Tibial nerve (tissue), 4 donors: ENCODE measurements around the gene H2BK1. TPM values are rescaled to one million over a fixed set of nuclear protein-coding genes. Genes with fewer than 3 reads are reported as not detected.

ENCODE experiments used
- DNase-seq, 2 donors: peaks; one replicate each; pipeline ENCODE4 v3.0.0-alpha.2; 2019; ENCODE audit warnings: low spot score in 2 of 2
- H3K27ac ChIP-seq, 4 donors: fragments of 200-600 bp; sonication (generic) in 3 of 4; one replicate each; pipeline ENCODE4 v1.5.1; 2017 to 2019; ENCODE audit warnings: mild to moderate bottlenecking in 1 of 4
- H3K27me3 ChIP-seq, 2 donors: fragments of 200-600 bp; sonication (generic) in 1 of 2; one replicate each; pipeline versions ENCODE4 v1.5.1 to v1.6.0; 2017 to 2019
- H3K36me3 ChIP-seq, 3 donors: fragments of 200-600 bp; sonication (generic); one replicate each; pipeline ENCODE4 v1.5.1; 2018 to 2019
- H3K4me1 ChIP-seq, 4 donors: fragments of 200-600 bp; sonication (generic) in 3 of 4; one replicate each; pipeline ENCODE4 v1.5.1; 2017 to 2019
- H3K4me3 ChIP-seq, 4 donors: fragments of 200-600 bp; sonication (generic) in 3 of 4; one replicate each; pipeline ENCODE4 v1.5.1; 2017 to 2019; ENCODE audit warnings: mild to moderate bottlenecking in 1 of 4, moderate library complexity in 1 of 4
- H3K9me3 ChIP-seq, 4 donors: fragments of 200-600 bp; sonication (generic) in 3 of 4; one replicate each; pipeline ENCODE4 v1.5.1; 2017 to 2019
- CTCF ChIP-seq, 5 experiments: fragments of 200-600 bp in 3 of 5; fragments of 450-650 bp in 2 of 5; sonication (generic) in 3 of 5; IDR thresholded peaks; one replicate each; pipeline ENCODE4 v1.5.1; 2016 to 2019; ENCODE audit warnings: antibody characterized with exemption in 5 of 5, mild to moderate bottlenecking in 3 of 5, moderate library complexity in 2 of 5
- EP300 ChIP-seq, 2 donors: sonication (generic); formaldehyde crosslinking; IDR thresholded peaks; one replicate each; pipeline ENCODE4 v1.6.1; 2017; ENCODE audit warnings: antibody characterized with exemption in 2 of 2, mild to moderate bottlenecking in 1 of 2
- POLR2A ChIP-seq, 2 donors: fragments of 450-650 bp; IDR thresholded peaks; one replicate each; pipeline ENCODE4 v1.6.1; 2017; ENCODE audit warnings: antibody characterized with exemption in 2 of 2, mild to moderate bottlenecking in 2 of 2, moderate library complexity in 2 of 2
- WGBS, 2 donors: methylation state at CpG; one replicate each; pipeline ENCODE4 v1.1.5; 2018; 5-methylcytosine and 5-hydroxymethylcytosine counted together
- total RNA-seq, 4 donors: library from RNA; depleted of rRNA; stranded (reverse); fragments of >200 nt; gene quantifications; one replicate each; pipeline ENCODE4 v1.1.0, GENCODE V29; 2016

The H2BK1 gene
- total RNA-seq, 4 donors from 2014 or later, result not detected

- Histone ChIP-seq H3K36me3 (no peaks in the 10 kb centered on the region), H3K27ac (no peak overlapping the region), H3K4me3 (no peak overlapping the region), H3K9me3 (no peaks in the 10 kb centered on the region), H3K4me1 (no peaks in the 10 kb centered on the region), H3K27me3 (peaks cover 0 to 16% of the 10 kb centered on the region in 2 donors)
- WGBS, 2 donors, result 72 to 84% methylated on average over 5 to 10 of the region's 16 CpGs
- no peak for DNase-seq
- no peak for TF ChIP-seq POLR2A (IDR thresholded peaks at IDR 0.05)
Observed at GRCh38 chr7:151185762-151186639, 24.3 kb downstream of the H2BK1 start.

GRCh38 chr7:151181011-151181431, 29.3 kb downstream of the H2BK1 start:
- no peaks in the 10 kb centered on the region for H3K4me1 ChIP-seq
- H3K27me3 ChIP-seq, result peaks cover 0 to 28% of the 10 kb centered on the region in 2 donors
- WGBS, 2 donors, result 91 to 93% methylated on average over 13 to 14 of the region's 22 CpGs
- no peaks in the 10 kb centered on the region for H3K36me3 ChIP-seq
- no peak for TF ChIP-seq CTCF (IDR thresholded peaks at IDR 0.05)
- TF ChIP-seq EP300 (IDR thresholded peaks at IDR 0.05), result no peak
- TF ChIP-seq POLR2A (IDR thresholded peaks at IDR 0.05), result no peak
- no peak for DNase-seq
- no peak overlapping the region for H3K4me3 ChIP-seq
- no peak overlapping the region for H3K27ac ChIP-seq
- no peaks in the 10 kb centered on the region for H3K9me3 ChIP-seq

GRCh38 chr7:151179946-151180345, 30.3 kb downstream of the H2BK1 start:
- Histone ChIP-seq H3K36me3 (no peaks in the 10 kb centered on the region), H3K27ac (no peak overlapping the region), H3K27me3 (peaks cover 0 to 37% of the 10 kb centered on the region in 2 donors), H3K9me3 (no peaks in the 10 kb centered on the region), H3K4me3 (no peak overlapping the region), H3K4me1 (no peaks in the 10 kb centered on the region)
- TF ChIP-seq POLR2A (IDR thresholded peaks at IDR 0.05), result no peak
- DNase-seq, result no peak
- WGBS, 2 donors, result 79 to 88% methylated on average over 4 of the region's 4 CpGs

- Histone ChIP-seq H3K27me3 (peaks cover 0 to 43% of the 10 kb centered on the region in 2 donors), H3K27ac (no peak overlapping the region), H3K4me1 (no peaks in the 10 kb centered on the region), H3K36me3 (no peaks in the 10 kb centered on the region), H3K9me3 (no peaks in the 10 kb centered on the region), H3K4me3 (no peak overlapping the region)
- TF ChIP-seq CTCF (IDR thresholded peaks at IDR 0.05) (no peak), POLR2A (IDR thresholded peaks at IDR 0.05) (no peak), EP300 (IDR thresholded peaks at IDR 0.05) (no peak)
- 77 to 90% methylated on average over 8 of the region's 8 CpGs for WGBS, 2 donors
- DNase-seq, result no peak
Observed at GRCh38 chr7:151179287-151179860, 30.9 kb downstream of the H2BK1 start.

GRCh38 chr7:151178831-151179230, 31.5 kb downstream of the H2BK1 start:
- WGBS, 2 donors, result 68 to 76% methylated on average over 2 of the region's 2 CpGs
- Histone ChIP-seq H3K4me3 (no peak overlapping the region), H3K27me3 (peaks cover 0 to 48% of the 10 kb centered on the region in 2 donors), H3K9me3 (no peaks in the 10 kb centered on the region), H3K4me1 (no peaks in the 10 kb centered on the region), H3K36me3 (no peaks in the 10 kb centered on the region), H3K27ac (no peak overlapping the region)
- no peak for DNase-seq
- TF ChIP-seq CTCF (IDR thresholded peaks at IDR 0.05) (no peak), POLR2A (IDR thresholded peaks at IDR 0.05) (no peak), EP300 (IDR thresholded peaks at IDR 0.05) (no peak)

- peaks cover 0 to 54% of the 10 kb centered on the region in 2 donors for H3K27me3 ChIP-seq
- TF ChIP-seq CTCF (IDR thresholded peaks at IDR 0.05), result no peak
- TF ChIP-seq EP300 (IDR thresholded peaks at IDR 0.05), result no peak
- no peak for TF ChIP-seq POLR2A (IDR thresholded peaks at IDR 0.05)
- no peaks in the 10 kb centered on the region for H3K9me3 ChIP-seq
- no peaks in the 10 kb centered on the region for H3K36me3 ChIP-seq
- no peaks in the 10 kb centered on the region for H3K4me1 ChIP-seq
- DNase-seq, result no peak
- H3K4me3 ChIP-seq, result no peak overlapping the region
- WGBS, 2 donors, result 78 to 79% methylated on average over 9 of the region's 9 CpGs
- no peak overlapping the region for H3K27ac ChIP-seq
Observed at GRCh38 chr7:151178236-151178635, 32.1 kb downstream of the H2BK1 start.
